HL-60/S4 (cell line): Measurements from ENCODE around the gene MISFA.
"Not testable (repeated sequence)": the region's sequence is repeated elsewhere in the genome, so short reads cannot be mapped to it uniquely, and the experiment has no call there.

Experiments
- in situ Hi-C: fragments of 300-500 bp; cut with MboI; formaldehyde crosslinking; loops from 2 replicates; pipeline ENCODE4 v1.14.3; 2022; ENCODE audit warnings: low sequenced_read_pairs

Gene MISFA

GRCh38 chr11:18617688-18618341 lies 18.2 kb downstream of the MISFA start:
- in situ Hi-C loops, result no loop called here

- in situ Hi-C loops, result no loop called here
Observed at GRCh38 chr11:18618342-18619025, 18.9 kb downstream of the MISFA start.

- in situ Hi-C loops, result no loop called here
Observed at GRCh38 chr11:18623707-18624106, 24.1 kb downstream of the MISFA start.

- in situ Hi-C loops, result no loop called here
Observed at GRCh38 chr11:18624161-18624560, 24.6 kb downstream of the MISFA start.

GRCh38 chr11:18632841-18633240 lies 33.3 kb downstream of the MISFA start:
- in situ Hi-C loops, result no loop called here

GRCh38 chr11:18633256-18634139 lies 33.9 kb downstream of the MISFA start:
- in situ Hi-C loops, result no loop called here

GRCh38 chr11:18634140-18635032 lies 34.8 kb downstream of the MISFA start, which contains the start of gene SPTY2D1:
Gene SPTY2D1 (minus strand): TSS chr11:18634342. CDS start chr11:18634257, 85 bp downstream.
- in situ Hi-C loops, result no loop called here

- in situ Hi-C loops, result no loop called here
Observed at GRCh38 chr11:18641677-18642076, 42.1 kb downstream of the MISFA start.

- in situ Hi-C loops, result not testable (repeated sequence)
Observed at GRCh38 chr11:18643034-18643433, 43.4 kb downstream of the MISFA start.

GRCh38 chr11:18650353-18650752 lies 50.8 kb downstream of the MISFA start:
- in situ Hi-C loops, result no loop called here

GRCh38 chr11:18650859-18651557 lies 51.4 kb downstream of the MISFA start:
- in situ Hi-C loops, result no loop called here
